Endothelial cell (in vitro differentiated cells): ENCODE data around the gene TNRC6B. TPM values are rescaled to one million over a fixed set of nuclear protein-coding genes. Genes with fewer than 3 reads are reported as not detected.

Experiments used
- DNase-seq: peaks from one replicate; pipeline ENCODE4 v3.0.0; 2021; ENCODE audit warnings: low spot score
- H3K27ac Mint-ChIP-seq: one replicate; pipeline ENCODE4 v1.8.0; 2021; ENCODE audit warnings: mixed read lengths, inconsistent platforms; ENCODE audit not compliant: unreplicated experiment
- H3K27me3 Mint-ChIP-seq: one replicate; pipeline ENCODE4 v1.8.0; 2021; ENCODE audit warnings: mild to moderate bottlenecking, moderate library complexity, mixed read lengths, inconsistent platforms; ENCODE audit not compliant: unreplicated experiment
- H3K36me3 Mint-ChIP-seq: one replicate; pipeline ENCODE4 v1.8.0; 2021; ENCODE audit warnings: mild to moderate bottlenecking, low read depth, mixed read lengths, inconsistent platforms; ENCODE audit not compliant: unreplicated experiment
- H3K4me1 Mint-ChIP-seq: one replicate; pipeline ENCODE4 v1.8.0; 2021; ENCODE audit warnings: mild to moderate bottlenecking, mixed read lengths, inconsistent platforms; ENCODE audit not compliant: unreplicated experiment
- H3K4me3 Mint-ChIP-seq: one replicate; pipeline ENCODE4 v1.8.0; 2021; ENCODE audit warnings: mild to moderate bottlenecking, mixed read lengths, inconsistent platforms; ENCODE audit not compliant: unreplicated experiment
- H3K9me3 Mint-ChIP-seq: one replicate; pipeline ENCODE4 v1.8.0; 2021; ENCODE audit warnings: mixed read lengths, inconsistent platforms; ENCODE audit not compliant: unreplicated experiment
- total RNA-seq: library from RNA; stranded (reverse); fragmentation: NEBNext Ultra II Directional; extraction: Animal tissue kit (Norgen Biotek cat#: 25700); gene quantifications from one replicate; pipeline ENCODE4 v1.2.1, GENCODE V29; 2021; ENCODE audit not compliant: unreplicated experiment
- TF ChIP-seq, protein P1 (sequence below): fragments of 200-600 bp; sonication (generic); IDR thresholded peaks from one replicate; pipeline ENCODE4 v1.5.0; 2021; ENCODE audit warnings: antibody characterized with exemption; ENCODE audit not compliant: unreplicated experiment

TNRC6B gene
- total RNA-seq, 1 donor from 2014 or later, result 53.4 TPM

- TF ChIP-seq, protein P1, sequence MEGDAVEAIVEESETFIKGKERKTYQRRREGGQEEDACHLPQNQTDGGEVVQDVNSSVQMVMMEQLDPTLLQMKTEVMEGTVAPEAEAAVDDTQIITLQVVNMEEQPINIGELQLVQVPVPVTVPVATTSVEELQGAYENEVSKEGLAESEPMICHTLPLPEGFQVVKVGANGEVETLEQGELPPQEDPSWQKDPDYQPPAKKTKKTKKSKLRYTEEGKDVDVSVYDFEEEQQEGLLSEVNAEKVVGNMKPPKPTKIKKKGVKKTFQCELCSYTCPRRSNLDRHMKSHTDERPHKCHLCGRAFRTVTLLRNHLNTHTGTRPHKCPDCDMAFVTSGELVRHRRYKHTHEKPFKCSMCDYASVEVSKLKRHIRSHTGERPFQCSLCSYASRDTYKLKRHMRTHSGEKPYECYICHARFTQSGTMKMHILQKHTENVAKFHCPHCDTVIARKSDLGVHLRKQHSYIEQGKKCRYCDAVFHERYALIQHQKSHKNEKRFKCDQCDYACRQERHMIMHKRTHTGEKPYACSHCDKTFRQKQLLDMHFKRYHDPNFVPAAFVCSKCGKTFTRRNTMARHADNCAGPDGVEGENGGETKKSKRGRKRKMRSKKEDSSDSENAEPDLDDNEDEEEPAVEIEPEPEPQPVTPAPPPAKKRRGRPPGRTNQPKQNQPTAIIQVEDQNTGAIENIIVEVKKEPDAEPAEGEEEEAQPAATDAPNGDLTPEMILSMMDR, result no peak
- H3K4me3 Mint-ChIP-seq, result peak overlapping the region; percentile 76
- H3K4me1 Mint-ChIP-seq, result peaks cover 82% of the 10 kb centered on the region
- DNase-seq, result peak; percentile 39
- H3K27ac Mint-ChIP-seq, result peak overlapping the region; percentile 96
- H3K27me3 Mint-ChIP-seq, result peaks cover 2% of the 10 kb centered on the region
- H3K36me3 Mint-ChIP-seq, result peaks cover 8% of the 10 kb centered on the region
- no peaks in the 10 kb centered on the region for H3K9me3 Mint-ChIP-seq
Measured at GRCh38 chr22:40326905-40327735, 149.4 kb downstream of the TNRC6B start.

GRCh38 chr22:40328546-40329456 is 151.1 kb downstream of the TNRC6B start:
- Mint-ChIP-seq H3K4me1 (peaks cover 92% of the 10 kb centered on the region), H3K36me3 (peaks cover 4% of the 10 kb centered on the region), H3K9me3 (no peaks in the 10 kb centered on the region), H3K4me3 (no peak overlapping the region), H3K27me3 (peaks cover 2% of the 10 kb centered on the region), H3K27ac (peak overlapping the region; percentile 96)
- TF ChIP-seq, protein P1, result no peak
- DNase-seq, result no peak

GRCh38 chr22:40329466-40329865 is 151.7 kb downstream of the TNRC6B start:
- peaks cover 4% of the 10 kb centered on the region for H3K36me3 Mint-ChIP-seq
- H3K27ac Mint-ChIP-seq, result peak overlapping the region; percentile 96
- TF ChIP-seq, protein P1, result no peak
- peaks cover 5% of the 10 kb centered on the region for H3K27me3 Mint-ChIP-seq
- DNase-seq, result no peak
- no peaks in the 10 kb centered on the region for H3K9me3 Mint-ChIP-seq
- no peak overlapping the region for H3K4me3 Mint-ChIP-seq
- H3K4me1 Mint-ChIP-seq, result peaks cover 92% of the 10 kb centered on the region

GRCh38 chr22:40330086-40330485 is 152.4 kb downstream of the TNRC6B start:
- peak; percentile 38 for DNase-seq
- H3K4me1 Mint-ChIP-seq, result peaks cover 92% of the 10 kb centered on the region
- peak overlapping the region; percentile 96 for H3K27ac Mint-ChIP-seq
- no peaks in the 10 kb centered on the region for H3K9me3 Mint-ChIP-seq
- TF ChIP-seq, protein P1, result no peak
- H3K36me3 Mint-ChIP-seq, result peaks cover 4% of the 10 kb centered on the region
- peak overlapping the region; percentile 68 for H3K4me3 Mint-ChIP-seq
- H3K27me3 Mint-ChIP-seq, result peaks cover 5% of the 10 kb centered on the region
